EH (cell line): ENCODE results near the gene GPR87.

ENCODE experiments used
- DNase-seq: peaks from one replicate; pipeline ENCODE4 v3.0.0-alpha.2; 2015; ENCODE audit warnings: low read depth

GPR87 gene, protein sequence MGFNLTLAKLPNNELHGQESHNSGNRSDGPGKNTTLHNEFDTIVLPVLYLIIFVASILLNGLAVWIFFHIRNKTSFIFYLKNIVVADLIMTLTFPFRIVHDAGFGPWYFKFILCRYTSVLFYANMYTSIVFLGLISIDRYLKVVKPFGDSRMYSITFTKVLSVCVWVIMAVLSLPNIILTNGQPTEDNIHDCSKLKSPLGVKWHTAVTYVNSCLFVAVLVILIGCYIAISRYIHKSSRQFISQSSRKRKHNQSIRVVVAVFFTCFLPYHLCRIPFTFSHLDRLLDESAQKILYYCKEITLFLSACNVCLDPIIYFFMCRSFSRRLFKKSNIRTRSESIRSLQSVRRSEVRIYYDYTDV

DNA sequence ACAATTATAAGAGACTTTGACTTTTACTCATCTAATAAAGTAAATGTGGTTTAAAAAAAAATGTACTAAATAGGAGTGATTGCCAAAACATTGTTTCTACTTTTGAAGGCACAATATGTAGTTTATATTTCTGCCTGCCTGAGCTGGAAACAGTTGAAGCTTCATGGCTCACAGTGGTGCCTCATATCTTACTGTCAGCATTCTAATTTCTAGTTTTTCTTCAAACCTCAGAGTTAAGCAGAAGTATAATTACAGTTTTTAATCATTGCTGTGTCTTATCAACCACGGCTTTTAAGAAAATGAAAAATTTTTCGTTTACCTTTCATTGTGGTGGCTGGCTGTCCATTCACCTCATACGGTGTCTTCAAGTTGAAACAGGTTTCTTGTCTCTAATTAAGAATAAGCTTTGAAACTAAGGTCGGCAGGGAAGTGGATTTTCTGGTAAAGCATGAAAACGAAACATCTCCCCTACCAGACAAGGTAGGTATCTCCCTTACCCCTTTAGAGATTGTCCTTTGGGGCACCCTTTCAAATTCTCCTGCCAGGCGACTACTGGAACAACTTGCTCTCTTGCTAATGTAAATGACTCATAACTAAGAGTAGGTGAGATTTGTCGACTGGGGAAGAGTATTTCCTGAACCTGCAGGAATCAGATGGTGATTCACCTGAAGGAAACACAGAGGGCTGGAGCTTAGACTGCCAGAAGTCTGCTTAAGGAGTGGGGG lies at the start of gene GPR87:
TSS of gene GPR87 (minus strand) at position 554 of the 725 bp plus-strand sequence. CDS start 16,720 bp downstream, outside the sequence.
- DNase-seq = peak; percentile 3

DNA sequence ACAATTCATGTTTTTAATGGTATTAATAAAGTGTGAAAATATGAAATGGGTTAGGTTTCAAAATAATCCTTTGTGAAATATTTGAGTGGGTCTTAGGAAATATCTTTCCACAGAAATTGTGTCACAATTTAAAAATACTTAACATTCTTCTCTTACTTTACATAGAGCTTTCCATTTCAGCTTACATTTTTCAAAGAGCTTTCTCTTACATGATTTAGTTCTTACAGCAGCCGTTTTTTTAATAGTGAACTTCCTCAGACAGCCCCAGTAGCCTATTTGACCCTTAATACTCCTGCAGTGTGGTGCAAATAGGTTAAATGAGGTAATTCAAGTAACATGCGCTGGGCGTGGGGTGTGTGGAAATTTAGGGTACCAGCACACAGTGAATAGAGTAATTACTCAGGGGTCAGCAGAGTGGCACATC lies 46.1 kb upstream of the GPR87 start:
- DNase-seq = peak; percentile 2

DNA sequence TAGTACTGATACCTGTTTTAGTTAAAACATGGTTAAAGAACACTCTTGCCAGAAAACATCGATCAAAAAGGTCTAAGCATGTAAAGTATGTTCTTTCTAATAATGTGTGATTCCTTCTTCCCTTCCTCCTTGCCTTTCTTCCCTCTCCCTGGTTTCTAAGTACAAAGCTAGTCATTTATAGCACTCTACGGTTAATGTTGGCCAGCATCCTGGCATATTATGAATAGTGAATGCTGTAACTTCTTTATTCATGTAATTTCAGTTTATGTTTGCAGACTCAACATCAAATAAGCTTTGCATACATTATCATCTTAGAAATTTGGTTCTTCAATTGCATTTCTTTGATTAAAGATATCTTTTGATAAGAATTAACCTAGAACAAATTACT lies 40.8 kb upstream of the GPR87 start:
- DNase-seq = no peak

GRCh38 chr3:151356794-151357462 lies 40.3 kb upstream of the GPR87 start:
- no peak for DNase-seq

GRCh38 chr3:151351648-151352047 lies 35.0 kb upstream of the GPR87 start:
- DNase-seq = no peak

DNA sequence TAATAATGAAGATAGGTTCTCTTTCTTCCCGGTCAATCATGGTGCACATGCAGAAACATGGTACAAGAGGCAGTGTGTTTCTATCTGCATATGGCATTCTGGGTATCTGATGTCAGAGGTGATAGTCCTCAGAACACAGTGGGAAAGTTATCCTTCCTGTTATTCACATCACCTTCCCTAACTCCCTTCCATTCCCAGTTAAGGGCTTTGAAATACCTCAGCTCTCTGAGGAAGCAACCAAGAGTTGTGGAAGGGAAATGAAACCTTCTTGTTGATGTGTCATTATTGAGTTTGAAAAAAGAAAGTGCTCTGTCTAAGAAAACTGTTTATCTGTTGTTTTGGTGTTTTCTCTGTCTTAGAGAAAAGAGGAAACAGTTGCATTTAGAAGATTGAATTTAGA lies 34.6 kb upstream of the GPR87 start:
- DNase-seq = no peak

DNA sequence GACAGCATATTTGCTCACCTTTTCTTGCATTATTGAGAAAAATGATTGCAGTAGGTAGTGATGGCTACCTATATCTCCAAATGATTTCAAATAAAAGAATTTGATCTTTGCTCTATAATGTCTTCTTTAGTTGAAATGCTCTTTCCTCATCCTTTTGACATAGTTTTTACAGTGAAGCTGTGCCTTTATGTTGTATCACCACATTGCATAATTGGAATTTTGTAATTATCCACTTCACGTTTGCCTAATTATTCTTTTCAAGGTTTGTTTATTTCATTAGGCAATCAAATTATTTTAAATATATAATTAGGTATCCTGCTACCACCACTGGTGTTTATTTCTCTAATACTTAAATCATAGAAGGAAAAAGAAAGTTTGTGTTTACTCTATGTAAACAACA lies 34.0 kb upstream of the GPR87 start:
- DNase-seq = no peak

DNA sequence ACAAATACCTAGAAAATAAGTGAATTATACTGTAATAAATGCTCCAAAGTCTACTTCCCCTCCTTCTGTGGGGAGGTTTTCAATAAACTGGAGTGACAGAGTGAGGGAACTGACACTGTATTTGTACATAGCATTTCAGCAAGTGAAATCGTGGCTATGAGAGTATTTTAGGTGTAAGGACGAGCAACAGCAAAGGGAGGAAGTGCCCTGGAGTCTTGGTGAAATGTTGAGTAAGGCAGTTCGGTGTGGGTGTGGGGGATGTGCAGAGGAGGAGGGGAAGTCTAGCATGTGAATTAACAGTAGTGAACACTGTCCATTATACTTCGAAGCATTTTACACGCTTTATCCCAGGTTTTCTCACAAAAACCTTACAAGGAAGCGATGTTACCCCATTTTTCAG lies 30.8 kb upstream of the GPR87 start:
- no peak for DNase-seq

DNA sequence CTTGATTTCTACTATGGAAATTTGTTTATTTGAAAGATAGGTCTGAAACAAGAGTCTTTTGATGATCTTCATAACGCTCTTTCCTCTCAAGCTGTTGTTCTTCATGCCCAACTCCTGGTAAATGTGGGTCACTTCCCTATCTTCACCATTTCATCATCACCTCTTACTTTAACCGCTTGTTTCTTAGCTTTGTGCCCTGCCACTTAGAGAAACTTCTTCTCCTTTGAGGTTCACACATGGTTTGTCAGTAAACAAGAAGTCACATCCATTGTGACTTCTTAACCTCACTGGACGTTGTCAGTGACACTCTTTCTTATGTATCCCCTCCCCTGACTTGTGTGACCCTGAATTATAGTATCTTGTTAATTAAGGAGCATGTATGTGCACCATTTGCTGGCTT lies 29.7 kb upstream of the GPR87 start:
- no peak for DNase-seq

DNA sequence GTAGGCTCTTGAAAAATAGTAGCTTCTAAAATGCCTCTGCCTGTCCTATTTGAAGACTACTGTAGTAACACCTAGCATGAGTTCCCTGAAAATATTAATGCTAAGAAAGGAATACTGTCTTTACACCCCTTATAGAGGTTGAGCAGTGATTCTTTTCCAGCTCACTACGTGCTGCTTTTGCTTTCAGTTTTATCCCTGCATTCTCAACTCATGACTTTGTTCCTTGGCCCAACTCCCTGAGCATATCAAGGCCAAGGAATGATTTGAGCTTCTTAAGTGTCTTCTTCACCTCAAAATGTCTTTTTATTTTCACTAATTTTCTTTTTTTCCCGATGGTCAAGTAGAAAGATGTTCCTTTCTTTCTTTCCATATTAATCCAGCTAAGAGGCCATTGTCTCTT lies 29.2 kb upstream of the GPR87 start:
- DNase-seq = peak; percentile 67

DNA sequence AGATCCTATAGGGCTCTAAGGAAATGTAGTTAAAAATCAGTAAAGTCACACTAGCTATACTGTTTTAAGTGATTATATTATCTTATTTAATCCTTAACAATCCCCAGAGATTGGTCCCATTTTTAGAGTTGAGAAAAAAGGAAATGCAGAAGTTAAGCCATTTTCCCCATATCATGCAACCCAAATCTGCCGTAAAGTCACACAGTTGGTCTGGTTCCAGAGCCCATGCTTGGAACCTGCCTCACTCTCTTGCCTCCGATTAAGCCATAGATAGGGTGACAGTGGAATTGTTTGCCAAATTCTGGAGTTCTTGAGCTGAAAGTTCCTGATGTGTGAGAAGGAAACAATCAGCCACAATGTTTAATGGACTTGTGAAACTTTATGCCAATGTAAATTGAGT lies 15.1 kb upstream of the GPR87 start:
- DNase-seq = no peak

DNA sequence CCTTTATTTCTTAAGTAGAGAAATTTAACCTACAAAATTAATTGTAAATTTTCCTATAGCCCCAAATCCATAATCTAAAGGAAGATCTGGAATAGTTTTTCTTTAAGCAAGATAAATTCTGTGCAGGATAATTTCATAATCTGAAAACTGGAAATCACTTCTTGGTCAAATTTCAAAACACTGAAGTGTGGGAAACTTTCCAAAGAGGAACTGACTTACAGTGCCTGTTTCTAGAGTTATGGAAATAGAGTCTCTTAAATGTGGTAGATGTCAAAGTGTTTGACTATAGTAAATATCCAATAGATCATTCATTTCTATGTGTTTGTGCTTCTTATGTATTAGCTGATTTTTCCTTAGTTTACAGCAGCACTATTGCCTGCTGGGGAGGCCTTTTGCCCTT lies 14.3 kb upstream of the GPR87 start:
- no peak for DNase-seq

GRCh38 chr3:151330379-151330778 lies 13.8 kb upstream of the GPR87 start:
- no peak for DNase-seq

GRCh38 chr3:151329363-151329762 lies 12.7 kb upstream of the GPR87 start, which contains the start of gene P2RY13:
TSS of gene P2RY13 (minus strand) at chr3:151329549. CDS start at chr3:151329528, 21 bp downstream.
- no peak for DNase-seq

DNA sequence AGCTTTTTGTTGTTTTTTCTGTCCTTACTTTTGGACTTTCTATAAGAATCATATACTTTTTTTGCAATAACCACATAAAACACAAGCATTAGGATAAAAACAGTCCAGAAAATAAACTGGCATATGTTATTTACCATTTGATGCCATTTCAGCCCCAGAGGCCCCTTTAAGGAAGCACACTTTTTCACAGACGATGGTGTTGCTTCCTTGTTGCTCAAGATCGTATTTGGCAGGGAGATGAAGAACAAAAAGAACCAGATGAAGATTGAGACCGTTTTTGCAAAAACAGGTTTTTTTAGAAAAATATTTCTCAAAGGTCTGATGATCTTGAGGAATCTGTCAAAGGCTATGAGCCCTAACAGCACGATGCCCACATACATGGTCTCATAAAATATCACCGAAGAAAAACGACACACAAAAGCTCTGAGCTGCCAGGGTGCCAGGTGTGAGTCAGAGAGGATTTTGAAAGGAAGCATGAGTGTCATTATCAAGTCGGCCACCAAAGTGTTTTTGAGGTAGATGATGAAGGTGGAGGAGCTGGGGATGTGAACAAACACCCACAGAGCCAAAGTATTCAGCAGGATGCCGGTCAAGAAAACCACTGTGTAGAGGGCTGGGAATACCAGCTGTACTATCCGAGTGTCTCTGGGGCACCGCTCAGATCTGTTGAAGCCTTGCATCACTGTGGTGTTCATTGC lies 11.8 kb upstream of the GPR87 start:
- peak; percentile 3 for DNase-seq

- peak; percentile 32 for DNase-seq
Observed at GRCh38 chr3:151327571-151328198, 11.1 kb upstream of the GPR87 start.

GRCh38 chr3:151322511-151322910 lies 5.9 kb upstream of the GPR87 start:
- DNase-seq = no peak

DNA sequence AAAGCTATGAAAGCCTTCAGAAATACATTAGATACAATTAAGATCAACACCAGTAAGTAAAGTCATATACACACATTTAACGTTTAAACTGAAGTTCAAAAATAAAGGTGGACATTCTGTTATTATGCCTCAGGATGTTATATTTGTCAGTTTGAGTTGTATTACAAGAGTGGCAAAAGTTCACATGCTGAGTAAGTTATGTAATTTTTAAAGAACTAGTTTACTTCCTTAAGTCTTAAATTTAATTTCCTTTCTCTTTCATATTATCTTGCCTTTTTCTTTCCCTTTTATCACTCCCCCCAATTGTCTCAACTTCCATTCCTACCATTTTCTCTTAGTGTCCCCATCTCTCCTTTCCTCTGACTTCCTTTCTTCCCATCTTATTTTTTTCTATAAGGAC lies 4.9 kb upstream of the GPR87 start:
- DNase-seq = no peak

DNA sequence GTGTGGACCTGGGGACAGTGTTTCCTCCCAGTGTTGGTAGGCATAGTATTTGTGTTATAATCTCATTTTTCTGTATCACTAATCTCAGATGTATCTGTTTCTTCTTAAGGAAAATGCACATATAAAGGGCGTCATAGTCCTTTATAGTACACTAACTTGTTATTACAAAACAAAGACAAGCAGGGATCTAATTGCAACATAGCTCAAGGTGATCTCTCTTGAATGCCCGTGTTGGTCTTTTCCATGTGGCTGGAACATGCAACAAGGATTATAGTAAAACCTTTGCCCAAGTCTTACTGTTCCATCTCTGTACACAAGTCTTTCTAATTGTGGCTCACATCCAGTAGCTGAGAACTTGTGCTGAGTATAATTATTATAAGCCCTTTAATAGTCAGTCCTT lies 3.5 kb upstream of the GPR87 start:
- no peak for DNase-seq

DNA sequence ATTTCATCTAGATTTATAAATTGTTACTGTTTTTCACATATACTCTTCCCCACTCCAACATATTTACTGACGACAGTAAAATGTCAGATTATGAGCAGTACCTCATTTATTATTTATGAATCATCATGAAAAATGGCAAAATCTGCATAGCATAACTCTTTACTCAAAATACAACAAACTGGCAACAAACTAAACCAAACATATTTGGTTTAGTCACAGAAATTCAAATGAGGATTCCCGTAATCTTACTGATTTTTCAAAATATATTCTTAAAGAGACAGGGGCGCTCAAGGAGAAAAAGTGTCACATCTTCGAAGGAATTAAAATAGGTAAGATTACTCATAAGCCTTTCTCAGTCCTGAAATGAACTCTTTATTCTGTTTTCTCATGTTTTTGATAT lies 3.0 kb upstream of the GPR87 start:
- peak; percentile 7 for DNase-seq

DNA sequence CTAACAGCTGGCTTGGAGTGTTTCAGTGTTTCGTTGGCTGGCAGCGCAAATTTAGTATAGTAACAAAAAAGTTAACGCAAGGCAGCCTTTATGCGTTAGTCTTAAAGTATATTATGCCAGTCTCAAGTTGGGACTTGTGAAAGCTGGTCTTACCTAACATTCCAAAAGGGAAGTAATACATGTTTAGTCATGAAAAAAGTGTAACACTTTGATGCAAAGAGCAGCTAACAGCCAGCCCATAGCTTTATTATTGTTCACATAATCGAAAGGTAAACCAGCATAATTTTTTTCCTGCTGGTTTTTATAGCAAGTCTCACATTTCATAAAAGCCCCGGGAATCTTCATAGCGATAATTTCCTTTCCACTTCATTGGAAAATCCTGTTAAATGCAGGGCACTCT lies 2.4 kb upstream of the GPR87 start:
- DNase-seq = no peak

DNA sequence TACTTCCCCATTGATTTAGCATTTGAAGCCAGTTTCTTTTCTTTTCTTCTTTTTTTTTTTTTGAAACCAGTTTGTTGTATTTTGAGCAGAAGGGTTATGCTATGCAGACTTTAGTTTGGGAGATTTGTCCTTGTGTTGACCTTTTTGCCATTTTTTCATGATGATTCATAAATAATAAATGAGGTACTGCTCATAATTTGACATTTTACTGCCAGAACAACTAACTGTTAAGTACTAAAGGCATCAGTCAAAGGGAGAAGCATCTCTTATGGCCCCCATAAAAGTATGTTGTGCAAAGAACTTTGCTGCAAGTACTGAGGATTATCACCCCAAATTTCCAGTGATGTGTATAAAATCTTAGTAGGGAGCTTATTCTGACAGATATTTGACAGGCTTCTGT lies 1.7 kb upstream of the GPR87 start:
- DNase-seq = peak; percentile 49
